Loucy (cell line): ENCODE measurements around the gene ADGRB3.

Experiments
- H2AFZ ChIP-seq: fragments of 200-600 bp; sonication (generic); 2 replicates; pipeline ENCODE4 v1.6.0; 2016; ENCODE audit warnings: antibody characterized with exemption, mild to moderate bottlenecking, low read length, moderate library complexity
- H3F3A ChIP-seq: fragments of 200-600 bp; 2 replicates; pipeline ENCODE4 v1.6.0; 2016; ENCODE audit warnings: antibody characterized with exemption, low read depth, mild to moderate bottlenecking
- H3K27me3 ChIP-seq: fragments of 200-600 bp; sonication (generic); 2 replicates; pipeline ENCODE4 v1.6.1; 2014; ENCODE audit warnings: low read length, mild to moderate bottlenecking; ENCODE audit not compliant: insufficient read depth, poor library complexity, severe bottlenecking
- H3K36me3 ChIP-seq: fragments of 200-600 bp; sonication (generic); 2 replicates; pipeline ENCODE4 v1.6.1; 2016; ENCODE audit warnings: low read length; ENCODE audit not compliant: insufficient read depth
- H3K4me1 ChIP-seq: fragments of 200-600 bp; sonication (generic); 2 replicates; pipeline ENCODE4 v1.5.1; 2014; ENCODE audit warnings: low read length, mild to moderate bottlenecking; ENCODE audit not compliant: insufficient read depth, poor library complexity, severe bottlenecking
- H3K4me2 ChIP-seq: fragments of 200-600 bp; sonication (generic); 2 replicates; pipeline ENCODE4 v1.6.0; 2014; ENCODE audit warnings: antibody characterized with exemption, low read length, low read depth, mild to moderate bottlenecking; ENCODE audit not compliant: poor library complexity, severe bottlenecking
- H3K4me3 ChIP-seq: fragments of 200-600 bp; sonication (generic); 2 replicates; pipeline ENCODE4 v1.5.1; 2014; ENCODE audit warnings: low read length, mild to moderate bottlenecking, mixed read lengths; ENCODE audit not compliant: poor library complexity, severe bottlenecking
- H3K79me2 ChIP-seq: fragments of 200-600 bp; sonication (generic); 2 replicates; pipeline ENCODE4 v1.6.1; 2014; ENCODE audit warnings: low read length; ENCODE audit not compliant: insufficient read depth
- H3K9ac ChIP-seq: fragments of 200-600 bp; sonication (generic); 2 replicates; pipeline ENCODE4 v1.6.0; 2014; ENCODE audit warnings: mild to moderate bottlenecking, low read depth, low read length, moderate library complexity; ENCODE audit not compliant: poor library complexity, severe bottlenecking
- H3K9me2 ChIP-seq: fragments of 200-600 bp; sonication (generic); replicated peaks from 2 replicates; pipeline ENCODE4 v1.6.1; 2016; ENCODE audit warnings: low read depth, low read length, mixed read lengths
- H3K9me3 ChIP-seq: fragments of 200-600 bp; sonication (generic); 2 replicates; pipeline ENCODE4 v1.6.1; 2014; ENCODE audit warnings: mild to moderate bottlenecking, antibody characterized with exemption, low read length, low read depth; ENCODE audit not compliant: insufficient read depth
- H4K20me1 ChIP-seq: fragments of 200-600 bp; sonication (generic); 2 replicates; pipeline ENCODE4 v1.6.0; 2014; ENCODE audit warnings: antibody characterized with exemption, low read length, mild to moderate bottlenecking; ENCODE audit not compliant: insufficient read depth, poor library complexity, severe bottlenecking
- CTCF ChIP-seq: fragments of 200-600 bp; sonication (generic); conservative IDR thresholded peaks from 2 replicates; pipeline ENCODE4 v1.5.1; 2014; ENCODE audit warnings: mild to moderate bottlenecking, antibody characterized with exemption, low read length
- EZH2phosphoT487 ChIP-seq: fragments of 200-600 bp; IDR thresholded peaks from 2 replicates; pipeline ENCODE4 v1.6.1; 2018; ENCODE audit warnings: antibody characterized with exemption, mild to moderate bottlenecking, moderate library complexity, borderline replicate concordance

The ADGRB3 gene

DNA sequence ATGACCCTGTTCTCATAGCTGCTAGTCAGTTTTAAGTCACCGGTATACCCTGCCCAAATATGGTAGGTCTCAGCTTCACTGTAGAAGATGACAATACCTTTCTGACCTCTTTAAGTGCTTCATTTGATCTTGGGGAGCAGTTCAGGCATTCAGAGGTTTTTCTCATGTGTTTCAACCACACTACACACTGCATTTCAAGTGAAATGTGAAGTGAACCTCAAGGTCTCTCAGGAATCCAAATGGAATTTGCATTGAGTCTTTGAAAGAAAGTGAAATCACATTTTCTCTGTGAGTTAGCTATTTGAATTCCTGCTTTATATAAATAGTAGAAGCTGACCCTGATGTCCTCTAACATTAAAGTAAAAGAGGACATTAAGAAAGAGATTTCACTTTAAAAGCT, 461.6 kb downstream of the ADGRB3 start:
- Histone ChIP-seq H3F3A (no peaks in the 10 kb centered on the region), H2AFZ (no peak overlapping the region), H3K4me2 (no peak overlapping the region), H3K9me2 (no peaks in the 10 kb centered on the region), H3K27me3 (no peaks in the 10 kb centered on the region), H4K20me1 (no peaks in the 10 kb centered on the region), H3K36me3 (no peaks in the 10 kb centered on the region), H3K4me3 (no peak overlapping the region), H3K9me3 (no peaks in the 10 kb centered on the region), H3K79me2 (no peaks in the 10 kb centered on the region), H3K9ac (no peak overlapping the region), H3K4me1 (no peaks in the 10 kb centered on the region)
- TF ChIP-seq CTCF (no peak), EZH2phosphoT487 (no peak)

DNA sequence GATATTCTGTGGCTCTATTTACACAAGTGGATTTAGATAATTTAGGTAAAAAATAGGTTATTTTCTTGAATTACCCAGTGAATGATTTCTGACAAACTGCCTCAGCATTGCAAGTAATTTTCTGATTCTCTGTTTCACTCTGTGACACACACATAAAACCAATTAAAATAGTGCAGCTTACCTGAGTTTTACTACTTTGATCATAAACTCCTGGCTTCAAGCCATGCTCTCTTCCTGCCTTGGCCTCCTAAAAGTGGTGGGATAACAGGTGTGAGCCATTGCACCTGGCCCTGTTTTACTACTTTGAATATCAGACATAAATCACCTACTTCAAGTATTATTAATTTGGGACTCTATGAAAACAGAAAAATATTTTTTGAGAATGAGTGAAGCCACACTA, 462.9 kb downstream of the ADGRB3 start:
- Histone ChIP-seq H3K27me3 (no peaks in the 10 kb centered on the region), H3K36me3 (no peaks in the 10 kb centered on the region), H3K4me2 (no peak overlapping the region), H3K4me3 (no peak overlapping the region), H3K79me2 (no peaks in the 10 kb centered on the region), H3F3A (no peaks in the 10 kb centered on the region), H3K9ac (no peak overlapping the region), H3K4me1 (no peaks in the 10 kb centered on the region), H4K20me1 (no peaks in the 10 kb centered on the region), H3K9me2 (no peaks in the 10 kb centered on the region), H2AFZ (no peak overlapping the region), H3K9me3 (no peaks in the 10 kb centered on the region)
- TF ChIP-seq CTCF (no peak), EZH2phosphoT487 (no peak)

DNA sequence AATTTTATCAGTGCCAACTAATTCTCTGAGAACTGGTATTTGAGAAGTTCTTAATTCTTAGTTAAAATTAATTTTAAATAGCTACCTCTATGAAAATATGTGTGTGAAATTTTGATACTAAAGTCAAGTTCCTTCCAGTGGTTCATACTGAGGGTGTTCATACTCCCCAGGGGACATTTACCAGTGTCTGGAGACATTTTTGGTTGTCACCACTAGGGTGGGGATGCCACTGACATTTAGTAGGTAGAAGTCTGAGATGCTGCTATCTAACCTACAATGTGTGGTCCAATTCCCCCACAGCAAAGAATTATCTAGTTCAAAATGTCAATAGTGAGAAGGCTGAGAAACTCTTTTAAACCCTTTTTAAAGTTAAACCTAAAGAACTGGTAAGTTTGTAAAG, 463.8 kb downstream of the ADGRB3 start:
- H3F3A ChIP-seq = no peaks in the 10 kb centered on the region
- TF ChIP-seq EZH2phosphoT487 (no peak), CTCF (no peak)

More for the DNA sequence above, 463.8 kb downstream of the ADGRB3 start:
- no peak overlapping the region for H3K9ac ChIP-seq
- H3K4me3 ChIP-seq = no peak overlapping the region
- H2AFZ ChIP-seq = no peak overlapping the region
- no peaks in the 10 kb centered on the region for H3K4me1 ChIP-seq
- H3K79me2 ChIP-seq = no peaks in the 10 kb centered on the region
- no peaks in the 10 kb centered on the region for H3K36me3 ChIP-seq
- H3K4me2 ChIP-seq = no peak overlapping the region
- no peaks in the 10 kb centered on the region for H3K9me3 ChIP-seq
- H3K27me3 ChIP-seq = no peaks in the 10 kb centered on the region
- no peaks in the 10 kb centered on the region for H4K20me1 ChIP-seq
- no peaks in the 10 kb centered on the region for H3K9me2 ChIP-seq
